Amygdala (tissue), 56 donors: ENCODE results near the gene SEZ6L.
"Not testable (repeated sequence)": the region's sequence is repeated elsewhere in the genome, so short reads cannot be mapped to it uniquely, and the experiment has no call there.

ENCODE experiments used
- DNase-seq, 56 donors: peaks; one replicate each; lab custom pipeline; 2025; lab: John Stamatoyannopoulos, UW

Gene SEZ6L

DNA sequence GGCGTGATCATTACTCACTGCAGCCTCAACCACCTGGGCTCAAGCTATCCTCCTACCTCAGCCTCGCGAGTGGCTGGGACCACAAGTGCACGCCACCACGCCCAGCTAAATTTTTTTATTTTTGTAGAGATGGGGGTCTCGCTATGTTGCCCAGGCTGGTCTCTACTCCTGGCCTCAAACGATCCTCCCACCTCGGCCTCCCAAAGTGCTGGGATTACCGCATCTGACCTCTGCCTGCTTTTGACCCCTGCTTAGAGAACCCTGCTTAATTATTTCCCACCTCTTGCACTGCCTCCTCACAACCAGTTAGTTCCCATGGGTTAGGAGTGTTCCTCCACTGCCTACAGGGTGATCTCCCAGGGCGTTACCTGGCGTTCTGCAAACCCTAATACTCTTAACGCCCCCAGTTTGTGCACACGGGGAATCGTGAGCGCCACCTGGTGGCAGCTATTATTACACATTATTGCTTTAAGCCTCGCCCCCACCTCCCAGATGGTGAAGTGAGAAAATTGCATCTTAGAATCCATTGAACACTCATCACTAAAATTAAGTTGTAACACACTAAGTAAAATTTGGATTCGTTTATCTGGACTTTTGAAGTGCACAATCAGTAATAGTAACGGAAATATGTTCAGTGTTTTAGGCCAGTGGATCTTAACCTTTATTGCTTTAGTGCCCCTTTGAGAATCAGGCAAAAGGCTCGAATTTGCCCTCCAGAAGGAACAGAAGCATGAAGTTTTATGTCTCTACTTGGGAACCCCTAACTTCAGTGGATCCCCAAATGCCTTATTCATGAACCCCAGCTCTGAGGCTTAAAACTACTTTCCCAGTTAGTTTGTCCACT, 198.4 kb downstream of the SEZ6L start:
- peak in 12 of 56 donors; percentile 3 to 54 (median 10) for DNase-seq

DNA sequence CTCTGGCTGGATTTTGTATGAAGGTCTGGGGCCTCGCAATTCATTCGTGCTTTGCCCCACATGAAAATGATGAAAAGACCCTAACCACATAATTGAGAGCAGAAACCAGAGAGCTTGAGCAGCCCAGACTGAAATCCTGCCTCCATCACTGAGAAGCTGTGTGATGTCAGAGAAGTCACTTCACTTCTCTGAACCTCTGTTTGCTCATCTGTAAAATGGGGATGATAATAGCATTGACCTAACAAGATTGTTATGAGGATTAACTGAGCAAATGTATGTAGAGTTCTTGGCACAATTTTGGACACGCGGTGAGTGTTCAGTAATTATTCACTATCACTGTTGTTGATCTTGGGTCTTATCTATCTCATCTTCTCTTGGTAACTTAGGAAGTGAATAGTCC, 203.6 kb downstream of the SEZ6L start:
- DNase-seq, result no peak

DNA sequence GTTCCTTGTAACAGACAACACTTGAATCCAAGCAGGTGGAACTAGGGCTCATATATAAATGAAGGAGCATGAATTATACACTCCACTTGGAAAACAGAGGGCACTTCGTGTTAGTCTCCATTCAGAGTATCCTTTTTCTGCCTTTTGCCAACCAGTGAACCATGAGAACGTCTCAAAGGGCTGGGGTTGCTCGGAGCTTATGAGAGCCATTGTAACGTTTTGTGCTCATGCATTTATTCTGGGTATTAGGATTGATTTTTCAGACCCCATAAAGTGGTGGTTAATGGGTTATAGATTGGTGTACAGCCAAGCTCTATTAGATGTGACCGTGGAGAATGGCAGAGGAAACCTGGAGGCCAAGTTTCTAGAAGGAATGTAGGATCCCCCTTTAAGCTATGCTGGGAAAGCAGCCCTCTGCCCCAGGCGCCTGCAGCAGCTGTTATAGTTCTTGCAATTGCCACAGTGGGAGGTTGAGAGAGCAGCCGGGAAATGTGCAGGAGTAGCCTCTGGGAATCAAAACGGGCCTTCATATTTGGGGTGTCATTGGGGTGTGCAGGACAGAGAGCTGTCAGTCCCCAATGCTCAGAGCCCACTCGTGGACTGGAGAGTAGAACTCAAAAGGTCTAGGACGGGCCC, 205.2 kb downstream of the SEZ6L start:
- no peak for DNase-seq

DNA sequence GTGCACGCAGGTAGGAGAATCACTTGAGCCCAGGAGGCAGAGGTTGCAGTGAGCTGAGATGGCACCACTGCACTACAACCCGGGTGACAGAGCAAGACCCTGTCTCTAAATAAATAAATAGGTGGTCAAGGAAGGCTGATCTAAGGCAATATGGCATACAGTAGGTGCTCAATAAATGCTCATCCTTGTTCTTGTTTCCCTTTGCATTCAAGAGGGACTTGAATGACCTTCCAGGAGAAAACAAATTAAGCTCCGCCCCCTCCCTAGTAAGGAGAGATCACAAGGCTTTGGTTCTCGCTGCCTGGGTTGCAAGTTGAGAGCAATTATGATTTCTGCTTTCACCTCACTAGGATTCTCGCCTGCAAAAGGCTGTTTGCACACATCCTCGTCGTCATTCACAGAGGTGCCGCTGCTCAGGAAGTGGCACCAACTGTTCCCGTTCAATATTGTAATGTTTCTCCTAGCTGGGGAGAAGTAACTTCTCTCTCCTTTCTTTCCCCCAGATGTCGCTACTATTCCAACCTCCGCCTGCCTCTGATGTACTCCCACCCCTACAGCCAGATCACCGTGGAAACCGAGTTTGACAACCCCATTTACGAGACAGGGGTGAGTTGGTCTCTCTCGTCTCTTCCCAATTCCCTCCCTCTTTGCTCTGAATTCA, 208.0 kb downstream of the SEZ6L start:
- peak in 5 of 56 donors; percentile 3 to 22 (median 9) for DNase-seq

DNA sequence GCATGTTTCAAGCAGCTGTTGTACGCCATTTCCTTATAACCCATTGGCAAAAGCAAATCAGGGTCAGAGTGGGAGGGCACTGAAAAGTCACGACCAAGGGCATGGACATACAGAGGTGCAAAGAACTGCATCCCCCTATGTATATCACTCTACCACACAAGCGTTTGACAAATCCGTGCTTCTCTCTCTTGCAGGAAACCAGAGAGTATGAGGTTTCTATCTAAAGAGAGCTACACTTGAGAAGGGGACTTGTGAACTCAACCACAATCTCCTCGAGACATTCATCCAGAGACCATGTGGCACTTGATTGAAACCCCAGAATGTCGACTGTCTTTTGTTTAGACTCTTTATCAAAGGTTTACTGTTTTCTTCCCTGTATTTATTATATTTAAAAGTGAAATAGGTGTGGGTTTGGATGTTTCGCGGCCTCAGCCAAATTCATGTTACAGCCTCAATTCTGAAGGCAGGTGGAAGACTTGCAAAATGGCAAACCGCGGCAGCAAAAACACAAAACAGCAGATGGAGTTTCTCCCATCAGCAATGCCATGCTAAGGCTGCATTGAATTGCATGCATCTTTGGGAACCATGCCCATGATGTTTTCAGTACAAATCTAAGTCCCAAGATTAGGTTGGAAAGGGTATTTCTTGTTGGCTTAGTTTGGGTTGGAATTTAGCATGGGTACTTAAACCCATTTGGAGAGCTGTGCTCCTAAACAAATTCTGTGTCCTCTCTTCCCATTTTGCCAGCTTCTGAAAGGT, 211.0 kb downstream of the SEZ6L start:
- DNase-seq, result no peak

DNA sequence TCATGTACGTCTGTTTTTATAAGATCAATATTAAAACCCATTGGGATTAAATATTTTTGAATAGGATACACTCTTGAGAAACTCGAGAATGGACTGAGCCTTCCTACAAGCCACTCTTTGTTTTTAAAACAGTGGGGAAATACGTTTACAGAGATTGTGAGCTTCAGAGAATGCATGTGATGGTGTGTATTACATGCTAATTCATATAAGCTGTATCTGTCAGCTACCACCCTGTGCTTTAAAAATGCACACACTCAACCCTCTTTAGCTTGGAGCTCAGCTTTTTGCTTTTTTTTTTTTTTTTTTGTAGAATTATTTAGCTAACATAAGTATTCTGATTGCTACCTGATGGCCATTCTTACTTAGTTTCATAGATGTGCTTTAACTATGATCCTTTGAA, 213.5 kb downstream of the SEZ6L start:
- no peak for DNase-seq

DNA sequence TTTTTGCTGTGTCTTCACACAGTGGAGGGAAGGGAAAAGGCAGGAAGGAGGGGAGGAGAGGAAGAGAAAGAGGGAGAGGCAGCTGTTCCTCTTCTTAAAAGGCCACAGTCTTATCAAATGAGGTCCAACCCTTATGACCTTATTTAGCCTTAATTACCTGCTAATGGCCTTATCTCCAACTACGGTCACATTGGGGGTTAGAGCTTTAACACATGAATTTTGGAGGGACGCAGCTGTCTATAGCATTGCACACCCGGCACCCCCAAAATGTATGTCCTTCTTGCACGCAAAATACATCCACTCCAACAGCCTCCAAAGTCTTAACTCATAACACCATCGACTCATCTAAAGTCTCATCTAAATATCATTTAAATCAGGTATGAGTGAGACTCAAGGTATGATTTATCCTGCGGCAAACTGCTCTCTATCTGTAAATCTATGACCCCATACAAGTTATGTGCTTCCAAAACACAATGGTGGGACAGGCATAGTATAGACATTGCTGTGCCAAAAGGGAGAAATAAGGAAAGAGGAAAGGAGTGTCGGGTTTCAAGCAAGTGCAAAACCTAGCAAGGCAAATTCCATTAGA, 214.8 kb downstream of the SEZ6L start:
- DNase-seq, result no peak

DNA sequence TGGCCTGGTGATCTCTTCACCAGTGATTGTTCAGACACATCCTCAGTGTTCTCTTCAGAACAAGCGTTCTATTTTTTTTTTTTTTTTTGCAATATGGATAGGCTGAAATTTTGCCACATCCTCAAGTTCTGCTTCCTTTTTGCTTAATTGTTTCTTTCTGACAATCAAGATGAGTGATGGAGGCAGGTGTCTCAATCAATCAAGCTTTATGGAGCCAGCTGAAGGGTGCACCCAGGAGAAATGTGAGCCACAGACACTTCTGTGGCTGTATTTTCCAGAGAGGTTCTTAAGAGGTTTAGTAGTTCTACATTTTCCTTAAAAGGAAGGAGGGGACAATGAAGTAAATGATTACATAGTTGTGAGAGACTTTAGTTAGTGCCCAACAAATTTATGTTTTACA, 215.9 kb downstream of the SEZ6L start:
- DNase-seq, result no peak

DNA sequence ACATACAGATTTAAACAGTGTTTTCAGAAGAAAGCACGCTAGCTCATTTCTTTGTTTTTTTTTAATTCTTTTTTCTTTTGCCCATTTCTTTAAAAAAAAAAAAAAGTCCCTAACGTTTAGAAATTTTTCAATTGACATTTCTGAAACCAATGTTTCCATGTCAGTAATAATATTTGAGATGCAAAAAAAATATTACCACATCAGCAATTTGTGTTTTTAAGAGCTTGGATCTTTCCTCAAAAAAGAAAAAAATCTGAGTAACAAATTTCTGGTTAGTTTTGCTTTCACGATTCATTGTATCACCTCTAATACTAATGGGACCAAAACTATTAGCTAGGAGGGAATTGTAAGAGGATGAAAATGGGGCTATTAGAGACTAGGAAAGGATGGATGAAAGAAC, 219.9 kb downstream of the SEZ6L start:
- DNase-seq, result no peak

DNA sequence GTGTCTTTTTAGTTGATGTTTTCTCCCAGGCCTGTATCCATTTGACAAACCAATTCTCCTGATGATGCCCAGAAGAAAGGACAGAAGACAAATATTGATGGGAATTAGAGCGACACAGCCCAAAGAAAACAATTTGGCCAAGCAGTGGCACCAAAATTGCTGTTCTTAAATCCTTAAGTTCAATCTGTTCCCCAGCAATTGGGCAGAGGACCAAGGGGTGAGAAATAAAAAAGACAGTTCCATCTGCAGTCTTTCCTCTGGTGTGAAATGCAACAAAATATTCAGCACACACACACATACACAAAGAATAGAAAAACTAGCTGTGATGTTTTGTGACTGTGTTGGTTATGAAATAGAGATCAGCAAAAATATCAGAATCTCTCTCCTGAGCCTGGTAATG, 221.8 kb downstream of the SEZ6L start:
- DNase-seq, result no peak

DNA sequence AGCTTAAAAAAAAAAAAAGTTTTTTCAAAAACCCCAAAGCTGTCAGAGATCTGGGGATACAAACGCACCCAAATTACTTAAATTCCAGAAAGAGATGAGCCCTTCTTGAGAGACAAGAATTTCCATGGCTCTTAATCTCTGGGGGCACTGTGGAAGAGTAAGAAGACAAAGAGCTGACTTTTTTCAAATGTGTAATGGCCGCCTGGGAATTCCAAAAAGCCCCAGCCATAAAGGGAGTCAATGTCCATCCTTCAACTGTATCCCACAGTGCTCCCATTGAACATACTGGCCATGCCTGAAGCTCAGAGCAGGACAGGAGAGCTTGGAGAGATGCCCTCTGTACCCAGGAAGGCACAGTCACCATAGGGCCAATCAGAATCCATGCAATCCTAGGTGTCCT, 222.4 kb downstream of the SEZ6L start:
- DNase-seq, result no peak

DNA sequence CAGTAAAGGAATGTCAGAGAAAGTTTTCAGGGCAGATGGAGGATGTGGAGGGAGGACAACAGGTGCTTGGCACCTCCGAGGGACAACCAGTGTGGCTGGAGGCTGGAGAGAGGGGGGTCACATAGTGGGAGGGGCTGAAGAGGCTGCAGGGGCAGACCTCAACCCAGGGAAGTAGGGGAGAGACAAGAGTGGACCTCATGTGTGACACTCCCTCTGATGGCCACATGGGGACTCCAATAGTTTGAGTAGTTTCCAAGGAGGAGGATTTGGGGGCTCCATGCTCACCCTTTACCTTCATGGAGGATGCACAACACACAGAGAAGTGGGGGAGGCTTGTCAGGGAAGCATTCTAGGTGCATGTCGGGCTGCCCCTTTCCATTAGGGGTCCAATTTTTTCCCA, 224.7 kb downstream of the SEZ6L start:
- DNase-seq, result no peak

DNA sequence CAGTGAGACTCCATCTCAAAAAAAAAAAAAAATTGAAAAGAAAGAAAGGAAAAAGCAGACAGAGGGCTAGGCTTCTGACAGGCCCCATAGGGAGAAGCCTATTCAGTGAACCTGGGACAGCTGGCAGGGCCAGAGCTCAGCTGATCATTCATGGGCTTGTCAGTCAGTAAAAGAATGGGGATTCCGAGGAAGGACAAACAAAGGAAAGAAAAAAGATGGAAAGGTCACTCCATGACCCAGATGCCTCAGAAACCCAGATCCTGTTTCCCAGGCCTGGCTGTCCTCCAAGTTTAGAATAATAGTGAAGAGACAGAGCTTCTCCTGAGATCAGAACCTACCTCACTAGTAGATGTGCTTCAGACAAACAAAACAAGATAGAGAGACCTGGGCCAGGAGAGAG, 225.5 kb downstream of the SEZ6L start:
- no peak for DNase-seq

DNA sequence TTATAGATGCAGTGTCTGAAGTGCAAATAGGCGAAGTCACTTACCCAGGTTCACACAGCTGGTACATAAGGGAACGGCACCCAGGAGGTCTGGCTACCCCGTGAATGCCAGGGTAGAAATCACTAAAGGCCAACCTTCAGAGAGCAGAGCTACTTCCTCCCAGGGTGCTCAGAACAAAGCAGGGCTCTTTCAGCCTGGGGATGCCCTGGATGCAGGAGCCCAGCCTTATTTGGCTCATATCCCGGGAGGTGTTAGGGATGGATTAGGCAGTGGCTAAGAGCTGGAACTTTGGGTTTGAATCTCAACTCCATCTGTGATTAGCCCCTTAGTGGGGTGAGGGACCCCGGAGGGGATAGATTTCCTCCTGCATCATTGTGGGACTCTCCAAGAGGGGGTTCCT, 226.7 kb downstream of the SEZ6L start:
- no peak for DNase-seq

DNA sequence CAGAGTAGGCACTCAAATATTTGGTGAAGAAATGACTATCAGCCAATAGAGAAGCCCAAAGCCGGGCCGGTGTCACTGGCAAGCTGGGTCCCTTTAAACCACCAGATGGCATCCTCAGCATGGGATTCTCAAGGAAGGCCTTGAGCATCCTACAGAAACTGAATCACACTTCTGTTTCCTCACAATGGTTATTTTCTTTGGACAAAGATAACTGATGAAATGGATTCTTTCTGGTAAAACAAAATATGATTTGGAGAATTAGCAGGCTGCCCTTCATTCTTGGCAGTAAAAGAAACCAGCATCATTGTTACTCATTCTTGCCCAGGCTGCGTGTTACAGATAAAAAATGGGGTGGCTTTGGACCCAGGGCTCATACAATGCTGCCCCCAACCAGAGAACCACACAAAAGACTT, 229.5 kb downstream of the SEZ6L start:
- DNase-seq, result peak in 39 of 56 donors; percentile 5 to 80 (median 38)

DNA sequence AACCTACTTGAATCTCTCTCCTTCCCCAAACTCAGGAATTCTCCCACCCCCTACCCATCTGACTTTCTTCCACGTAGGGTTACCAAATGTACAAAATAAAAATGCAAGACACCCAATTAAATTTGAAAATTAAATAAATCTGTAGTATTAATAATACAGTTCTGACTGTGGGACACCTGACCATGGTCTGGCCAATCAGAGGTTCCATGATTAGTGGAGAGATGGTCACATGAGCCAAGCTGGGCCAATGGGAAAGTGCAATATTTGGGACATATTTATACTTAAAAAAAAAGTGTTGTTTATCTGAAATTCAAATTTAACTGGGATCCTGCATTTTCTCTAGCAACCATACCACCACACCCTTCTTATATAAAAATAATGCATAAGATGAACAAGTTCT, 230.0 kb downstream of the SEZ6L start:
- DNase-seq, result peak in 1 of 56 donors; percentile 5

DNA sequence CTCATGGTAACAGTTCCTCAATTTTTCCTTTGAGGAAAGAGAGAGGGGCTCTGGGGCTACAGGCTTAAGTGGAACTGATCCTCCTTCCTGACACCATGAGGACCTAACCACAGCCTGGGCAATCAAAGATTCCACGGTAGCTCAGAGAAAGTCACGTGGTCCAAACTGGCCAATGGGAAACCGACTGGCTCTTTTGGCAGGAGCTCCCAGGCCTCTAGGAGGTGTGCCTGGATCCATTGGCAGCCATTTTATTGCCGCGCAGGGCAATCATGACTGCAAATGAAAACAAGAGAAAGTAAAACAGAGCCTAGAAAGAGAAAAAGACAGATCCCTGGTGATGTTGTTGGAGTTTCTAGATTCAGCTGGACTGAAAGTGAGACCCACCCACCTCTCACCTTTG, 232.5 kb downstream of the SEZ6L start:
- no peak for DNase-seq

DNA sequence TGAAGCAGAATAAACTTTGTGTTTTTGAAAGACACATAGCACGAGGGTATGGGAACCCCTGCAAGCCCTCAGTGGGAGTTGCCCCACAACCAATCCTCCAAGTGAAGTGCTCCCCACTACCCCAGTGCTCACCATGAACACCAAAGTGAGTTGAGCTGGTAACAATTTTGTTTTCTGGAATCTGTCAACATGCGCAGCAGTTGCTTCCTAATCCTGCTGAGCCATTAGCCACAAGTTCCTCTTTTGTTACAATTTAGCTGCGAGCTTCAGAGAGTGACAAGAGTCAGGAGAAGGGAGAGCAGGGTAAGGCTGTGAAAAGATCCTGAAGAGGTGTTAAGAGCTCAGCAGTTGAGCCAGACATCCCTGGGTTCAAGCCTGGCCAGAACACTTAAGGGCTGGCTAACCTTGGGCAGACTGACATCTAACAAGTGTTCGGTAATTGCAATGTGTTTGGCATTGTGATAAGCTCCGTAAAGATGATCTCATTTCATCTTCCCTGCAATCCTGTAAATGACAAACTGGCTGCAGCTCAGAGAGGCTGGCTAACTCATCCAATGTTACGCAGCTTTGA, 235.7 kb downstream of the SEZ6L start:
- peak in 4 of 56 donors; percentile 12 to 53 (median 36) for DNase-seq

DNA sequence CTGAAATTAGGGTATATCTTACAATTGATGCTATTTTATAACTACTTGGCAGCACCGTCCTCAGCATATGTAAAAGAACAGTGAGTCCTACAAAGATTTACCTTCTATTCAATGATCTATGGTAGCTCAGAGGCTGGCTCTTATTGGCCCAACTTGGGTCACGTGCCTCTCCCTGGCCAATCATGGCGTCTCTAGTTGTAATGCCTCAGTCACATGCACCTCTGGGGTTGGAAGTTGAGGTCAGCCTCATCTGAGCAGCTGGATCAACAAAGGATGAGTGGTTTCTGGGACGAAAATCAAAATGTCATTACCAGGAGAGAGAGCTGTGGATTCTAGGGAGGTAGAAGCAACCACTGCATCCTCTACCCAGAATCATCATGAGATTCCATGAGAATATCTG, 236.9 kb downstream of the SEZ6L start:
- no peak for DNase-seq

DNA sequence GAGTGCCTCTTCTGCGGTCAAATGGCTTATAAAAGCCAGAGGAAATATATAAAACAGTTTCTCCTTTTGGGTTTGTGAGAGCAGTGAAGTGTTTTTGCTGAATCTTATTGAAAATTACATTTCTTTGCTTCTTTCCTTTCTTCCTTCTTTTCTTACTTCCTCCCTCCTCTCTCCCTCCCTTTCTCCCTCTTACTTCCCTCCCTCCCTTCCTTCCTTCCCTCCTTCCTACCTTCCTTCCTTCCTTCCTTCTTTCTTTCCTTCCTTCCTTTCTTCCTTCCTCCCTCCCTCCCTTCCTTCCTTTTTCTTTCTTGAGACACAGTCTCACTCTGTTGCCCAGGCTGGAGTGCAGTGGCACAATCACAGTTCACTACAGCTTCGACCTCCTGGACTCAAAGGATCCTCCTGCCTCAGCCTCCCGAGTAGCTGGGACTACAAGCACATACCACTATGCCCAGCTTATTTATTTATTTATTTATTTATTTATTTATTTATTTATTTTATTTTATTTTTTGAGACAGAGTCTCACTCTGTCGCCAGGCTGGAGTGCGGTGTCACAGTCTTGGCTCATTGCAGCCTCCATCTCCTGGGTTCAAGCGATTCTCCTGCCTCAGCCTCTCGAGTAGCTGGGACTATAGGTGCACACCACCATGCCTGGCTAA, 239.4 kb downstream of the SEZ6L start:
- not testable (repeated sequence) for DNase-seq
